Stomach (tissue), 9 donors: ENCODE data around the gene KMT5B. TPM values are rescaled to one million over a fixed set of nuclear protein-coding genes. Genes with fewer than 3 reads are reported as not detected.

Experiments used
- DNase-seq, 2 donors: peaks; one replicate each; pipeline versions ENCODE4 v3.0.0 to v3.0.0-alpha.2; 2013 to 2019
- H3K27ac ChIP-seq, 5 donors: fragments of 200-600 bp in 4 of 5; sonication (generic) in 4 of 5; one replicate each; pipeline ENCODE4 v1.5.1; 2013 to 2019; ENCODE audit warnings: mild to moderate bottlenecking in 1 of 5, moderate library complexity in 1 of 5
- H3K27me3 ChIP-seq, 3 donors: fragments of 200-600 bp; sonication (generic); one replicate each; pipeline ENCODE4 v1.5.1; 2017 to 2019; ENCODE audit warnings: mixed run types in 1 of 3
- H3K36me3 ChIP-seq, 4 donors: fragments of 200-600 bp; sonication (generic); 1 replicate in 3 of 4; 2 replicates in 1 of 4; pipeline ENCODE4 v1.5.1; 2016 to 2019
- H3K4me1 ChIP-seq, 4 donors: fragments of 200-600 bp; sonication (generic); one replicate each; pipeline ENCODE4 v1.5.1; 2016 to 2019
- H3K4me3 ChIP-seq, 4 donors: fragments of 200-600 bp; sonication (generic) in 3 of 4; one replicate each; pipeline ENCODE4 v1.5.1; 2016 to 2019; ENCODE audit warnings: mild to moderate bottlenecking in 1 of 4
- H3K9me3 ChIP-seq, 4 donors: fragments of 200-600 bp; sonication (generic); one replicate each; pipeline ENCODE4 v1.5.1; 2016 to 2019
- EP300 ChIP-seq: sonication (generic); formaldehyde crosslinking; IDR thresholded peaks from one replicate; pipeline ENCODE4 v1.6.1; 2017; ENCODE audit warnings: antibody characterized with exemption
- POLR2A ChIP-seq, 4 donors: fragments of 450-650 bp; IDR thresholded peaks; one replicate each; pipeline ENCODE4 v1.6.1; 2016; ENCODE audit warnings: antibody characterized with exemption in 4 of 4, control low read depth in 2 of 4, mild to moderate bottlenecking in 1 of 4, moderate library complexity in 1 of 4
- POLR2AphosphoS5 ChIP-seq, 3 donors: sonication (generic); formaldehyde crosslinking; IDR thresholded peaks; one replicate each; pipeline ENCODE4 v1.6.1; 2016; ENCODE audit warnings: antibody characterized with exemption in 3 of 3
- WGBS, 5 donors: extraction: QIAGEN DNeasy Blood & Tissue Kit in 3 of 5; methylation state at CpG; one replicate each; pipeline versions ENCODE4 v1.1.5 to v1.1.7; 2013 to 2018; 5-methylcytosine and 5-hydroxymethylcytosine counted together
- intact Hi-C: fragments of 100-400 bp; cut with DNase I; formaldehyde crosslinking; loops from one replicate; pipeline ENCODE4 v1.15.1; 2023; ENCODE audit warnings: low total_unique reads
- polyA plus RNA-seq, 3 donors: library from polyadenylated mRNA; stranded (reverse); fragments of 200-250 nt; gene quantifications; one replicate each; pipeline ENCODE4 v1.2.3, GENCODE V29; 2013
- total RNA-seq, 5 donors: library from RNA; depleted of rRNA; stranded (reverse); fragments of >200 nt; gene quantifications; one replicate each; pipeline versions ENCODE4 v1.1.0 to v1.2.3, GENCODE V29; 2014 to 2016
- TF ChIP-seq, protein P1 (sequence below), 7 experiments: fragments of 450-650 bp in 4 of 7; fragments of 200-600 bp in 3 of 7; sonication (generic) in 3 of 7; IDR thresholded peaks; one replicate each; pipeline ENCODE4 v1.5.1; 2016 to 2019; ENCODE audit warnings: antibody characterized with exemption in 7 of 7, control low read depth in 2 of 7, mild to moderate bottlenecking in 1 of 7
- donor health status: healthy with polysubstance abuse.
- donor health status: Bipolar disorder and iron deficiency.
- donor health status: healthy.

The KMT5B gene
- total and polyA plus RNA-seq, 8 donors, result 14.3 to 52.7 (median 25.1) TPM

DNA sequence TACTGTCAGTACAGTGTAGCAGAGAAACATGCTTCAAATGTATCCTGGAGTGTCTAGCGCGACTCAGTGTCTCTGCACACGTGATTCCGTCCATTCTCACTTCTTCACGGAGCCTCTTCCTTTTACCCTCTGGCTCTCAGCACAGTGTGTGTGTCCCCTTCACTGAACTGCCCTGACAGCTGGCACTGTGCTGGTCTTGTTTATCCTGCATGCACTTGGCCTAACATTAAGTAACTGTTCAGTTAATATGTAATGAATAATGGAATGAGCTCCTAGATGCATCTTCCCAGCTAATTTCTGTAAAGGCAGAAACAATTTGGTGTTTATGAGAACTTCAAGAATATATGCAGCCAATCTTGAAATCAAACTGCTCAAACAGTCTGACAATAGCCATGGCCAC, 44.4 kb downstream of the KMT5B start:
- TF ChIP-seq POLR2AphosphoS5 (IDR thresholded peaks at IDR 0.05), result no peak
- TF ChIP-seq, protein P1, sequence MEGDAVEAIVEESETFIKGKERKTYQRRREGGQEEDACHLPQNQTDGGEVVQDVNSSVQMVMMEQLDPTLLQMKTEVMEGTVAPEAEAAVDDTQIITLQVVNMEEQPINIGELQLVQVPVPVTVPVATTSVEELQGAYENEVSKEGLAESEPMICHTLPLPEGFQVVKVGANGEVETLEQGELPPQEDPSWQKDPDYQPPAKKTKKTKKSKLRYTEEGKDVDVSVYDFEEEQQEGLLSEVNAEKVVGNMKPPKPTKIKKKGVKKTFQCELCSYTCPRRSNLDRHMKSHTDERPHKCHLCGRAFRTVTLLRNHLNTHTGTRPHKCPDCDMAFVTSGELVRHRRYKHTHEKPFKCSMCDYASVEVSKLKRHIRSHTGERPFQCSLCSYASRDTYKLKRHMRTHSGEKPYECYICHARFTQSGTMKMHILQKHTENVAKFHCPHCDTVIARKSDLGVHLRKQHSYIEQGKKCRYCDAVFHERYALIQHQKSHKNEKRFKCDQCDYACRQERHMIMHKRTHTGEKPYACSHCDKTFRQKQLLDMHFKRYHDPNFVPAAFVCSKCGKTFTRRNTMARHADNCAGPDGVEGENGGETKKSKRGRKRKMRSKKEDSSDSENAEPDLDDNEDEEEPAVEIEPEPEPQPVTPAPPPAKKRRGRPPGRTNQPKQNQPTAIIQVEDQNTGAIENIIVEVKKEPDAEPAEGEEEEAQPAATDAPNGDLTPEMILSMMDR (IDR thresholded peaks at IDR 0.05), result no peak
- no peak for TF ChIP-seq EP300
- no peak for TF ChIP-seq POLR2A (IDR thresholded peaks at IDR 0.05)
- H3K4me3 ChIP-seq, result no peak overlapping the region
- no peak for DNase-seq
- no peaks in the 10 kb centered on the region for H3K27me3 ChIP-seq
- H3K9me3 ChIP-seq, result no peaks in the 10 kb centered on the region
- H3K36me3 ChIP-seq, result peaks cover 48 to 100% (median 98%) of the 10 kb centered on the region in 4 donors
- 90 to 97% (median 92%) methylated on average over 5 of the region's 5 CpGs for WGBS, 5 donors
- peaks cover 5 to 42% (median 19%) of the 10 kb centered on the region in 4 donors for H3K4me1 ChIP-seq
- H3K27ac ChIP-seq, result no peak overlapping the region
- intact Hi-C loops, result no loop called here

DNA sequence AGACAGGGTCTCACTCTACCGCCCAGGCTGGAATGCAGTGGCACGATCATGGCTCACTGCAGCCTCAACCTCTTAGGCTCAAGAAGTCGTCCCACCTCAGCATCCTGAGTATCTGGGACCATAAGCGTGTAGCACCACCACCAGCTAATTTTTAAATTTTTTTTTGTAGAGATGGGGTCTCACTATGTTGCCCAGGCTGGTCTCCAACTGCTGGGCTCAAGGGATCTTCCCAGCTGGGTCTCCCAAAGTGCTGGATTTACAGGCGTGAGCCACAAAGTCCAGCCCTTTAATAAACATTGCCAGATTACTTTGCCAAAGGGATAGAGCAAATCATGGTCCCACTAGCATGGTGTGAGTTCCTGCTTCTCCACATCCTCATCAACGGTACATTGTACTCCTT, 45.6 kb downstream of the KMT5B start:
- peak overlapping the region in 1 of 4 donors; percentile 4 for H3K4me3 ChIP-seq
- H3K9me3 ChIP-seq, result no peaks in the 10 kb centered on the region
- H3K36me3 ChIP-seq, result peaks cover 37 to 98% (median 97%) of the 10 kb centered on the region in 4 donors
- no peak for DNase-seq
- TF ChIP-seq EP300 (no peak), POLR2A (IDR thresholded peaks at IDR 0.05) (no peak), POLR2AphosphoS5 (IDR thresholded peaks at IDR 0.05) (no peak)
- TF ChIP-seq, protein P1 (IDR thresholded peaks at IDR 0.05), result no peak
- intact Hi-C loops, result no loop called here
- 49 to 70% (median 60%) methylated on average over 6 of the region's 6 CpGs for WGBS, 5 donors
- no peaks in the 10 kb centered on the region for H3K27me3 ChIP-seq
- peak overlapping the region in 3 of 5 donors; percentile 21 to 45 (median 24) for H3K27ac ChIP-seq
- peaks cover 5 to 42% (median 19%) of the 10 kb centered on the region in 4 donors for H3K4me1 ChIP-seq

DNA sequence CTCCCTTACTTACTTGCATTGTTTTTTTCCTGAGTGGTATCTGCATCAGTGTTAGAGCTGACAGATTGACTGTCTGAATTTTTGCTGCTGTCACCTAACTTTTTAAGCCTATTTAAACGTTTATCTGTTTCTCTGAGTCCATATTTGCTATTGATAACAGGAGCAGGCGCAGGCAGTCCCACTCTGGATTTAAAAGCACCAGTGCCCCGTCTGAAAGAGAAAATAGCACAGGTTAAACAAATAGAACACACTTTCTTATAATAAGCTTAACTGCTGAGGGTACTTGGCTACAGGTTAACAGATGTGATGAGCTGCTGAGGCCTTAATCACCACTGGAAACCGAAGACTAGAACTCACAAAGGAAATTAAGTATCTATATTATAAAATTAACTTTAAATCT, 46.1 kb downstream of the KMT5B start:
- H3K27me3 ChIP-seq, result no peaks in the 10 kb centered on the region
- TF ChIP-seq POLR2AphosphoS5 (IDR thresholded peaks at IDR 0.05), result no peak
- TF ChIP-seq EP300, result no peak
- no peak for TF ChIP-seq POLR2A (IDR thresholded peaks at IDR 0.05)
- TF ChIP-seq, protein P1 (IDR thresholded peaks at IDR 0.05), result no peak
- H3K9me3 ChIP-seq, result no peaks in the 10 kb centered on the region
- peak overlapping the region in 4 of 5 donors; percentile 9 to 47 (median 42) for H3K27ac ChIP-seq
- no peak overlapping the region for H3K4me3 ChIP-seq
- 33 to 58% (median 47%) methylated on average over 4 of the region's 4 CpGs for WGBS, 5 donors
- peaks cover 5 to 42% (median 19%) of the 10 kb centered on the region in 4 donors for H3K4me1 ChIP-seq
- DNase-seq, result no peak
- intact Hi-C loops, result no loop called here
- peaks cover 35 to 98% (median 96%) of the 10 kb centered on the region in 4 donors for H3K36me3 ChIP-seq

DNA sequence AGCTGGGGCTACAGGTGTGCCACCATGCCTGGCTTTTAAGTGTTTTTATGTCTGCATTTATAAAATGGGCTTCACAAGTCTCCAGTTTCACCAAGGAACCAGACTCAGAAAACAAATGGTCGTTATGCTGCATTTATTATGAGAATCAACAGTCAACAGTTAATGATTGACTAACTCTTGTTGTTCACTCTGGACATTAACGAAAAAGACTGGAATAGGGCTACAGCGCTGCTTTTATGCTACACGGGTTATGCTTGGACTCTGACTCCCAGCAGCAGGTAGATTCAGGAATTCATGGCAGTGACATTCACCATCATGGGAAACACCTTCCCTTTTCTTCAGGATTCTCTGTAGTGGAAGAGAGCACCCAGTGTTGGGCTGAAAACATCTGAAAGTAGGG, 47.5 kb downstream of the KMT5B start:
- Histone ChIP-seq H3K36me3 (peaks cover 27 to 95% (median 94%) of the 10 kb centered on the region in 4 donors), H3K27ac (peak overlapping the region in 3 of 5 donors; percentile 17 to 47 (median 39)), H3K4me3 (no peak overlapping the region), H3K27me3 (no peaks in the 10 kb centered on the region), H3K4me1 (peaks cover 5 to 42% (median 19%) of the 10 kb centered on the region in 4 donors), H3K9me3 (no peaks in the 10 kb centered on the region)
- 50 to 65% (median 56%) methylated on average over 4 of the region's 4 CpGs for WGBS, 5 donors
- no peak for DNase-seq
- TF ChIP-seq, protein P1 (IDR thresholded peaks at IDR 0.05), result no peak
- TF ChIP-seq POLR2AphosphoS5 (IDR thresholded peaks at IDR 0.05), result no peak
- TF ChIP-seq EP300, result no peak
- TF ChIP-seq POLR2A (IDR thresholded peaks at IDR 0.05), result no peak
- intact Hi-C loops, result no loop called here
